GM21381 (cell line): ENCODE measurements around the gene XAGE2.

Source experiments
- ATAC-seq: cut with Tn5 transposase; IDR thresholded peaks from one replicate; pipeline ENCODE4 v1.9.1; 2021; ENCODE audit warnings: mild to moderate bottlenecking, moderate library complexity; ENCODE audit not compliant: unreplicated experiment

The XAGE2 gene

DNA sequence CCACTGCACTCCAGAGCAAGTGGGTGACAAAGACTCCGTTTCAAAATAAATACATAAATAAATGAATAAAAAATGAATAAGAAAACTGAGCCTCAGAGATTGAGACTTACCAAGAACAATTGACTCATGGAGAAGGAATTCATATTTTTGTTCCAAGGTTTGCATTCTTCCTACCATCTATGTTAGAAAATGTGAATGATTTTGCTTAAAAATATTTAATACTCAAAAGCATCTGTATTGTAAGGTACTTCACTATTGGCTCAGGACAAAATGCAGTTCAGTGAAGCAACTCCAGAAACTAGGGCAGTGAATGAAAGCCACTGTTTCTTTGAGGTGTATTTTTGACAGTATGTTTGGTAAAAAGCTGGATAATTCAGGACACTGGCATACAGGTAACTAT, 54.1 kb downstream of the XAGE2 start:
- ATAC-seq, result no peak

DNA sequence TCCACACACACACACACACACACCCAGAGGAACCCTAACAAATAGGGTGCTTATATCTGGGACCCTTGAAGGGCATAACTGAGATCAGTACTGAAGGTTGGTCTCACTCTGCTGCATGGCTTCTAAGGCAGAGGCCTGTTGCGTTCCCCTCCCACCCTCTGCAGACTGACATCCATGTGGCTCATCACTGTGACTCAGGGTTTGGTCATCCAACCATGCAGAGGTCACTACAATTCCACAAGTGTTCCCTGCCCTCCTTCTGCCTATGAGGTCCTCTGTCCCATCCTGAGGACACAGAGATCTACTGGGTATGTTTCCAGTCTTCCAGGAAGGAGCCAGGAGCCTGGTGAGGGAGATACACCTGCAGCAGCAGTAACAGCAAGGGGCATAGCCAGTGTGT, 55.8 kb downstream of the XAGE2 start:
- ATAC-seq, result no peak
